ENCODE measurements around the gene ARHGAP22.

DNA sequence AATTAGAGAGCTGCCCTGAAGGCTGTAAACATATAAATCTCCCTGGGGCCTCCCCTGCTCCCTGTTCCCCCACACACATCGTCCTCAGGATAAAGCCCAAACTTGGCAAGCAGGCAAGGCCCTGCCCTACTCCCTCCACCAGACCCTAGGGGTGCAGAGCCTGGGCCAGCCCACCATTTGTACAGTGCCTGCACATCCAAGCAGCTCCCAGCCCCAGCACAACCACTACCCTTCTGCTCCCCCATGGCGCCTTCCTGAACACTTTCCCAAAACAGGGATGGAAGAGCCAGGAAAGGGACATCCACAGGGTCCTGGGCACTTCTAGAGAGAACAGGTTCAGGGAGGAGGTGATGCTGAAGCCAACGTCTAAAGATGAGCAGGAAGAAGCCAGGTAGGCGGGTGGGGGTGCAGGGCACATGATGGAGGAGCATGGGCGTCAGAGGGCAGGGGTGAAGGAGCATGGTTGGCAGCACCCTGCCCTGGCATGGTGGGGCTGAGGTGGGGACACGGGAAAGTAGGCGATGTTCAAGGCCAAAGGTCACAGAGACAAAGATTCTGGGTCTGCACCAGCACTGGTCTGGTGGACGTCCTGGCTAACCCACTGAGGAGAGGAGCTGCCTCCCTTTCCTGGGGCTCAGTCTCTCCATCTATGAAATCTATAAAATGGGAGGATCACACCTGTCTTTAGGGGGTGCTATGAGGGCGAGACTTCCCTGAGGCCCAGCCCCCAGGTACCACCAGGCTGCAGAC lies 140.6 kb downstream of the ARHGAP22 start:
- TF ChIP-seq, protein P1, sequence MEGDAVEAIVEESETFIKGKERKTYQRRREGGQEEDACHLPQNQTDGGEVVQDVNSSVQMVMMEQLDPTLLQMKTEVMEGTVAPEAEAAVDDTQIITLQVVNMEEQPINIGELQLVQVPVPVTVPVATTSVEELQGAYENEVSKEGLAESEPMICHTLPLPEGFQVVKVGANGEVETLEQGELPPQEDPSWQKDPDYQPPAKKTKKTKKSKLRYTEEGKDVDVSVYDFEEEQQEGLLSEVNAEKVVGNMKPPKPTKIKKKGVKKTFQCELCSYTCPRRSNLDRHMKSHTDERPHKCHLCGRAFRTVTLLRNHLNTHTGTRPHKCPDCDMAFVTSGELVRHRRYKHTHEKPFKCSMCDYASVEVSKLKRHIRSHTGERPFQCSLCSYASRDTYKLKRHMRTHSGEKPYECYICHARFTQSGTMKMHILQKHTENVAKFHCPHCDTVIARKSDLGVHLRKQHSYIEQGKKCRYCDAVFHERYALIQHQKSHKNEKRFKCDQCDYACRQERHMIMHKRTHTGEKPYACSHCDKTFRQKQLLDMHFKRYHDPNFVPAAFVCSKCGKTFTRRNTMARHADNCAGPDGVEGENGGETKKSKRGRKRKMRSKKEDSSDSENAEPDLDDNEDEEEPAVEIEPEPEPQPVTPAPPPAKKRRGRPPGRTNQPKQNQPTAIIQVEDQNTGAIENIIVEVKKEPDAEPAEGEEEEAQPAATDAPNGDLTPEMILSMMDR (IDR thresholded peaks at IDR 0.05), result no peak
- no peak for TF ChIP-seq POLR2AphosphoS5 (IDR thresholded peaks at IDR 0.05; ENCODE audit: insufficient read depth in 1 of 2, low read depth in 1 of 2)

All from vagina (tissue), 2 donors.